ENCODE data around the gene ATF7. TPM values are rescaled to one million over a fixed set of nuclear protein-coding genes. Genes with fewer than 3 reads are reported as not detected.

Gene ATF7
- total and polyA plus RNA-seq, 2 donors (not counting 3 experiments of a cell fraction or from before 2014, with no cell fraction given), result 36.0 to 68.5 TPM

GRCh38 chr12:53604581-53604980, 21.6 kb downstream of the ATF7 start:
- no peak overlapping the region for H3K27ac ChIP-seq (ENCODE audit: insufficient read depth, low read depth, low read length)
- BruUV-seq (replicated peaks), result no TSS peak
- H3K36me3 ChIP-seq (ENCODE audit: control insufficient read depth in 2 of 2, extremely low read depth in 1 of 2, insufficient read depth in 2 of 2, low read length in 2 of 2), result peaks cover 2 to 3% of the 10 kb centered on the region in 2 experiments
- intact Hi-C loops (cut with micrococcal nuclease) (no loop called here), dilution Hi-C loops (cut with MboI; ENCODE audit: extremely low pct_ligation_motif_present, low sequenced_read_pairs) (no loop called here)
- DNase-seq (ENCODE audit: low read depth, low spot score), result no peak
- no peak overlapping the region for H2AFZ ChIP-seq (ENCODE audit: low read depth, low read length)
- no peaks in the 10 kb centered on the region for H3K27me3 ChIP-seq (ENCODE audit: control insufficient read depth in 2 of 2, insufficient read depth in 2 of 2, low read length in 2 of 2)
- peaks cover 2% of the 10 kb centered on the region for H3K9me1 ChIP-seq (replicated peaks; ENCODE audit: control insufficient read depth, extremely low read depth, insufficient read depth, low read length)
- TF ChIP-seq POLR2AphosphoS5 (IDR thresholded peaks at IDR 0.05; ENCODE audit: insufficient read depth, low read depth, low read length) (no peak), EZH2 (IDR thresholded peaks at IDR 0.05; ENCODE audit: borderline replicate concordance, low read depth, low read length, severe bottlenecking) (no peak), GATA2 (IDR thresholded peaks at IDR 0.05; ENCODE audit: insufficient read depth, insufficient read length, low read depth, low read length) (no peak), POLR2A (IDR thresholded peaks at IDR 0.05; ENCODE audit: low read depth, low read length) (no peak), CTCF (IDR thresholded peaks at IDR 0.05; ENCODE audit: extremely low read depth in 1 of 2, insufficient read depth in 1 of 2, low read depth in 1 of 2, low read length in 2 of 2) (no peak), MAX (IDR thresholded peaks at IDR 0.05; ENCODE audit: insufficient read depth, insufficient read length) (no peak), JUN (IDR thresholded peaks at IDR 0.05; ENCODE audit: borderline replicate concordance, insufficient read depth, insufficient read length, low read depth) (no peak), FOS (IDR thresholded peaks at IDR 0.05; ENCODE audit: borderline replicate concordance, insufficient read depth, low read length) (no peak), MYC (IDR thresholded peaks at IDR 0.05; ENCODE audit: low read depth, low read length) (no peak)
- peaks cover 21% of the 10 kb centered on the region for H3K4me1 ChIP-seq (ENCODE audit: control insufficient read depth, extremely low read depth, insufficient read depth, low read length)
- FAIRE-seq, result no peak
- no peaks in the 10 kb centered on the region for H3K9me3 ChIP-seq (replicated peaks; ENCODE audit: control insufficient read depth, insufficient read depth, low read length)
- peaks cover 43% of the 10 kb centered on the region for H3K79me2 ChIP-seq (ENCODE audit: control insufficient read depth, insufficient read depth, low read length)
- ChIA-PET CTCF (interaction anchor here (1.1 to 1.6 kb wide), 3 partner anchors 8 to 71 kb away, joined by 3 to 13 read pairs (median 3); partner anchors contain the start of gene ATP5MC2), POLR2A (interaction anchor here (0.6 kb wide), 1 partner anchor 40 kb away, joined by 6 read pairs; no protein-coding TSS in a partner anchor)
- H3K9ac ChIP-seq (replicated peaks; ENCODE audit: extremely low read depth, insufficient read depth, low read length), result no peak overlapping the region
- no peaks in the 10 kb centered on the region for H4K20me1 ChIP-seq (replicated peaks; ENCODE audit: control insufficient read depth, extremely low read depth, insufficient read depth, low read length)
- no peak overlapping the region for H3K4me3 ChIP-seq (replicated peaks in 1 of 3; ENCODE audit: insufficient read depth in 1 of 3, low read depth in 1 of 3, low read length in 3 of 3)
- no peak overlapping the region for H3K4me2 ChIP-seq (ENCODE audit: insufficient read depth, low read length)
